Activated T-cell treated with anti-CD3 and anti-CD28 coated beads for 1 hour (primary cell): Measurements from ENCODE around the gene PIANP.

Experiments used
- DNase-seq: peaks from one replicate; pipeline ENCODE4 v3.0.0-alpha.2; 2020; ENCODE audit warnings: low read depth

PIANP gene

GRCh38 chr12:6703631-6704030 is 3.0 kb upstream of the PIANP start:
- DNase-seq = no peak

DNA sequence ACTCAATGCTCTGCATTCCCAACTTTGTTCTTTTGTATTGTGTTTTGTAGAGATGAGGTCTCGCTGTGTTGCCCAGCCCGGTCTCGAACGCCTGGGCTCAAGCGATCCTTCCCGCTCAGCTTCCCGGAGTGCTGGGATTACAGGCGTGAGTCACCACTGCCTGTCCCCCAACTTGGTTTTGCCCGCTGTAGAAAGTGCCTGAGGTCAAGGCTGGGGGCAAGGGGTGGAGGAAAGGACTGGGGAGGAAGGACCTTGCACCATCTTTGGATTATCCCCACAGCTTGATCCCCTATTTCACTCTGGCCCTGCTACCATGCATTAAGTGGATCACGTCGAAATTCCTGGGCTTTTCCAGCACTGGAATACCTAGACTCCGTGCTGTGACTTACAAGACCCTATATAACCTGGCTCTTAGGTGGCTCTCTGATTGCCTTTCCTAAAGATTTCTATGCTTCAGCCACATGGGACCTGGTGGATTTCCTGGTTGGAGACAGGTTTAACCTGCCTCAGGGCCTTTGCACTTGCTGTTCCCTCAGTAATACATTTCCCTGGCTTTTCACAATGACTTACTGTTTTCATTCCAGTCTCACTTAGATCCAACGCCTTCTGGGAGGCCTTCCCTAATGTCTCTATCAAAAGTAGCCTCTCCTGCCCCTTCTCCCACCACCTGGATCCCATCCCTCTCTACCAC is 608 bp upstream of the PIANP start:
- DNase-seq = no peak

DNA sequence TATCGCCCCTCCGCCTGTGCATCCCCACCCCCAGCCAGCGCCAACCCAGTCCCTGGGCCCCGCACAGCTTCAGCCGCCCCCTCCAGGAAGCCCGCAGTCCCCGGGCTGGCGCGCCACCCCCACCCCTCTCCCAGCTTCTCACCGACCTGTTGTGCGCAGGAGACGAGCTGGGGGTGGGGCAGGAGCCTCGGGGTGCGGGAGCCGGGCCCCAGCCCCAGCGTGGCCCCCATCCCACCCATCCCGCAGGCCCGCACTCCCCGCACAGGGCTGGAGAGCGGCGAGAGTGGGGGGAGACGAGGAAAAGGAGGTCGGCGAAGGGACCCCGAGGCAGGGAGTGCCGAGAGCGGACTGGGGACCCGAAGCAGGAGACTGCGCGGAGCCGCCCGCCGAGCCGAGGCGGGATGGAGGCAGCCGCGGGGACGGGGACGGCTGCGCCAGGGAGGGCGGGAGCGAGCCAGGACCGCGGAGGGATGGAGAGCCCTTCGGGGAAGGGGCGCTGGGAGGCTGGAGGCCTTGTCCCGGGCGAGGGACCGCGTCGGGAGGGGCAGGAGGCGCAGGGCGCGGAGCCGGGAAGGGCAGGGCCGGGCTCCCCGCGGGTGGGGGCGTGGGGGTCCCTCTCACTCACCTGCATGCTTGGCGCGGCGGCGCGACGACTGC is 498 bp downstream of the PIANP start:
- no peak for DNase-seq

DNA sequence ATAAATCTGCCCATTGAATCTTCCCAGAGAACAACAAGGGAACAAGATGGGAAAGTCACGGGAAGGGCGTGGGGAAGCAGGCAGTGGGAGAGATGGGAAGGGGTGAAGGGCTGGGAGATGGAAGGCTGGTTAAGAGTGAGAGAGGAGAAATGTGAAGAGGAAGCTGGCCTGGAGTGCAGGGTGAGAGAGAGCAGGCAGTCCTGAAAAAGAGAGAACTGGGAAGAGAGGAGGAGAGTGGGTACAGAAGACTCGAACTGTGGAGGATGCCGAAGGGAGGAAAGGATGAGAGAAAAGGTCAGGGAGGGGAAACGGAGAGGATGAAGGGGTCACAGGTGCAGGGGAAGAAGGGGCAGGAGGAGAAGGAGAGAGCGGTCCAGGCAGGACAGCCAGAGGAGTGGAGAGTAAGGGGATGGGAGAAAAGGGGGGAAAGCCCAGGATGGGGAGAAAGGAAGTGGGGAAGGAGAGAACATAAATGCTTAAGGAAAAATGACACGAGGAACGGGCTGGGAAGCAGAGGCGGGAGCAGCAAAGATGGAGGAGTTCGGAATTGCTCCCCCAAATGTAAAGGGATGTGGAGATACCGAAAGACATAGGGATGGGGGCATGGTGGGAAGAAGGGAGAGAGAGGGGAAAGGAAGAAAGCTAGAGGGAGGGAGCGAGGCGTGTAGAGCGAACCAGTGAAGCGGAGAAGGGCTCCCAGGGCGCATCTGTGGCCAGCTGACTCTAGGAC is 1.2 kb downstream of the PIANP start:
- DNase-seq = no peak

- DNase-seq = no peak
These were observed 2.1 kb downstream of the PIANP start for GRCh38 chr12:6698352-6699046.

- DNase-seq = no peak
These were observed 2.8 kb downstream of the PIANP start for GRCh38 chr12:6697584-6698351.

GRCh38 chr12:6696690-6697583 is 3.7 kb downstream of the PIANP start:
- no peak for DNase-seq

GRCh38 chr12:6695313-6696045 is 5.1 kb downstream of the PIANP start:
- no peak for DNase-seq

DNA sequence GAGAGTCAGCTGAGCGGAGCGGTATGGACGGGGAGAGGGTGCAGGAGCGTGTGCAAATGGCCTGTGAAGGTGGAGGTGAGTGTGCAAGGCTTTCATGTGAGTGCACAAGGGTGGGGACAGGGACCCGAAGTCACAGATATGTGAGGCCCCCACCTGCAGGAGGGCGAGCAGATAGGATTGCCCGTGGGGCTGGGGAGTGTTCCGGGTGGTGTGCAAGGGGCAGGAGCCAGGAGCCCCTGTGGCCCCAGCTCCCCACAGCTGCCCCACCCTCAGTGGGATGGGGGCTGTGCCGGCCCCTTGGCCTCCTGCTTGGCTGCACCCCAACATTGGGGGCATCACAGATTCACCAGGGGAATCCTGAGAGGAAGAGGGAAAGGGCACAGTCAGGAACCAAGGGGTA is 5.9 kb downstream of the PIANP start:
- DNase-seq = no peak

DNA sequence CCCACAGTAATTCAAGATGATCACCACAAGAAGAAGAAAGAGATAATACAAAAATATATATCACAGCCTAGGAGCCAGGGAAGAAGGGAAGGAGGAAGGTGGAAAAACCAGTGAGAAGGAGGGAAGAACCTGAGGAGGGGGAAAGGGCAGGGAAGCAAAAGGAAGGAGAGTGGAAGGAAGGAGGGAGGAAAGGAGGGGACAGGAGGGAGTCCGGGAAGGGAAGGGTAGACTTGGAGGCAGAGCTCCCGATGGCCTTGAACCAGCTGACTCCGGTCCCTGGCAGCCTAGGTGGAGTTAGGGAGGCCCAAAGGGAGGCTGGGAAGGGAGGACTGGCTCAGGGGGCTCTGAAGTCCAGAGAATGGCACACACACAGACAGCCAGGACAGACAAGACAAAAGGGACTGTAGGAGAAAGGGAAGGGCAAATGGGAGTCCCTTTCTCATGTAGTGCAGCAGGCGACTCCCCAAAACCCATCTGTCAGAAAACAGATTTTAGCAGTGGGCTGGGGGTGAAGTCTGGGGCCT is 6.7 kb downstream of the PIANP start:
- no peak for DNase-seq

GRCh38 chr12:6692888-6693287 is 7.7 kb downstream of the PIANP start:
- no peak for DNase-seq

DNA sequence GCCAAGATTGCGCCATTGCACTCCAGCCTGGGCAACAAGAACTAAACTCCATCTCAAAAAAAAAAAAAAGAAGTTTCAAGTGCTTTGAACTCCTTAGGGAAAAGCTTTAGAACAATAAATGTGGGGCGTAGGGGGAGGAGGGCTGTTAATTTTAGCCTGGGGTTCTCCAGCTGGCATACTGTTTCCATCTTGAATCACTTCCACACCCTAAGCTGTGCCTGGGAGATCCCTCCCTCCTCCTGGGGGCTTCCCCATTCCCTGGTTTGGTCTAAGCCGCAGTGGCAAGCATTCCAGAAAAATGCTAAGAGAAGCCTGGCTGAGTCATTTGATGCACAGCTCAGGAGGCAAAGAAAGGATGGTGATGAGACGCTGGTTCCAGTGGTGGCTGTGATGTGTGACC is 9.1 kb downstream of the PIANP start:
- no peak for DNase-seq

- DNase-seq = peak; percentile 87
These were observed 11.4 kb downstream of the PIANP start, which contains the start of gene ZNF384 for GRCh38 chr12:6688999-6689882. Gene ZNF384 (minus strand): TSS chr12:6689375. CDS start chr12:6679520, 9,855 bp downstream.

DNA sequence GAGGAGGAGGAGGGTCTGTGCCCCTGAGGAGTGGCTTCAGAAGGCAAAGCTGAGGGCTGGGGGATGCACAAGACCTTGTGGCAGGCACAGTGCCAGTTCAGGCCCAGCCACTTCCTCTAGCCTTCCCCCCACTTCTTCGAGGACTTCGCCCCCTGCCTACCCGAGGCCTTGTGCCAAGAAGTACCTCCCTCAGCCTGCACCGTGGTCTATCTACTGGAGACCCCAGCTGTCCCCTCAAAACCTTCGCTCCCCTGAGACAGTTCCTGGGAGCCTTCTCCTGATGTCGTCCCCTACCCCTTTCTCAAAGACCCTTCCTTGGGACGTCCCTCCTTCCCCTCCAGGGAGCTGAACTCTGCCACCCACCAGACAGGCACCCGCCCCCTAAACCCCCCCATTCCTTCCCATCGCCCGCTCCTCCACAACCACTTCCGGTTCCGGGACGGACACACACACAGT is 12.0 kb downstream of the PIANP start:
- DNase-seq = no peak

GRCh38 chr12:6685814-6686213 is 14.8 kb downstream of the PIANP start:
- no peak for DNase-seq

DNA sequence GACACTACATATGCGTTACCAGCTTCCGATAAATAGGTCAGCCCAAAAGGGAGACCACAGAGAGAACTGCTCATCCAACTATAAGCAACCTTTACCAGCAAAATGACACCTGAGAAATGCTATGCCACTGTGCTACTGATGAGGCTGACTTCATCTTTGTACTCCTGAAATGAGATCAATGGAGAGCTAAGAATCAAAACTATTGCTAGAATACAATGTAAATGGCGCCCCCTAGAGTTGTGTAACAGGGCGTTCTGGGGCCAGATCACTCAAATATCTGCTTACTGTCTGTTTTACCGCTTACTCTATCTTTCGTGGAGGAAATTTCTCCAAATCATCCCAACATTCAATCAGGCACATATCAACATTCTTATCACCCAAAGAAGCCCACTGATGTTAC is 16.0 kb downstream of the PIANP start:
- DNase-seq = no peak

- DNase-seq = no peak
These were observed 23.7 kb downstream of the PIANP start for GRCh38 chr12:6676962-6677361.

DNA sequence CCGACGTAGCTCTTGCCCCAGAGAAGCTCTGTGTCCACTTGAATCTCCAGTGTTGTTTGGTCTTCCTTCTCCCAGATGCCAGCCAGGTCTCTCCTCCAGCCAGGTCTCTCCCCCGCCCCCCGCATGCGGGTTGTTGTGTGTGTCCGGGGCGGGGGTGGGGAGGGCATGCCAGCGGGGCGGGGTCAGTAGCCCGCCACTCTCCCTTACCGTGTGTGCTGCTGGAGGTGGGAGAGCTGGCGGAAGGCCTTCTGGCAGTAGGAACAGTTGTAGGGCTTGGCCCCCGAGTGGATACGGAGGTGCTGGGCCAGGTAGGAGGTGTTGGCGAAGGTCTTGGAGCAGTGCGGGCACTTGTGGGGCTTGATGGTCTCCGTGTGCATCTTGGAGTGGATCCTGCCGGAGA is 28.5 kb downstream of the PIANP start:
- DNase-seq = no peak
